ENCODE data around the gene GPRC5B. TPM values are rescaled to one million over a fixed set of nuclear protein-coding genes. Genes with fewer than 3 reads are reported as not detected.
A peak's percentile ranks its signal among the peaks of the same experiment; 100 is the strongest.

The GPRC5B gene
- total RNA-seq = 15.4 TPM
- long read RNA-seq, full-length matches to known transcripts = 21 of 27 reads
- long read RNA-seq, partial matches to known transcripts = 2 of 27 reads
- long read RNA-seq, other reads (novel, unspliced or antisense) = 4 of 27 reads

- no peaks in the 10 kb centered on the region for H3K9me3 ChIP-seq
- no peaks in the 10 kb centered on the region for H3K36me3 ChIP-seq
- ATAC-seq (peak; percentile 58 to 73), DNase-seq (peak; percentile 46)
- peaks cover 39% of the 10 kb centered on the region for H3K27me3 ChIP-seq (ENCODE audit: low read depth)
- TF ChIP-seq CTCF (IDR thresholded peaks at IDR 0.05) = no peak
- H3K4me1 ChIP-seq = peaks cover 20% of the 10 kb centered on the region
- peak within 1 kb of the TSS; percentile 64 for H3K4me3 ChIP-seq
- no peak within 1 kb of the TSS for H3K27ac ChIP-seq
- intact Hi-C loops (cut with DNase I) = no loop called here
Observed at GRCh38 chr16:19884611-19885450, at the start of gene GPRC5B. Gene GPRC5B, minus strand, starts transcription at chr16:19884848. Its CDS starts 12,003 bp downstream, at chr16:19872845.

GRCh38 chr16:19933740-19934139 is 49.1 kb upstream of the GPRC5B start:
- TF ChIP-seq CTCF (IDR thresholded peaks at IDR 0.05) = no peak
- no peaks in the 10 kb centered on the region for H3K9me3 ChIP-seq
- DNase-seq (no peak), ATAC-seq (no peak)
- H3K27me3 ChIP-seq (ENCODE audit: low read depth) = peaks cover 7% of the 10 kb centered on the region
- no peak overlapping the region for H3K4me3 ChIP-seq
- intact Hi-C loops (cut with DNase I) = no loop called here
- no peaks in the 10 kb centered on the region for H3K4me1 ChIP-seq
- no peak overlapping the region for H3K27ac ChIP-seq
- H3K36me3 ChIP-seq = no peaks in the 10 kb centered on the region

GRCh38 chr16:19929062-19929511 is 44.4 kb upstream of the GPRC5B start:
- Histone ChIP-seq H3K9me3 (no peaks in the 10 kb centered on the region), H3K4me3 (no peak overlapping the region), H3K4me1 (no peaks in the 10 kb centered on the region), H3K27me3 (ENCODE audit: low read depth) (peaks cover 7% of the 10 kb centered on the region), H3K27ac (no peak overlapping the region), H3K36me3 (no peaks in the 10 kb centered on the region)
- DNase-seq (no peak), ATAC-seq (no peak)
- intact Hi-C loops (cut with DNase I) = no loop called here
- no peak for TF ChIP-seq CTCF (IDR thresholded peaks at IDR 0.05)

- H3K4me1 ChIP-seq = no peaks in the 10 kb centered on the region
- no peaks in the 10 kb centered on the region for H3K36me3 ChIP-seq
- no peak for TF ChIP-seq CTCF (IDR thresholded peaks at IDR 0.05)
- H3K4me3 ChIP-seq = no peak overlapping the region
- ATAC-seq (no peak), DNase-seq (no peak)
- no peaks in the 10 kb centered on the region for H3K9me3 ChIP-seq
- intact Hi-C loops (cut with DNase I) = no loop called here
- H3K27ac ChIP-seq = no peak overlapping the region
- peaks cover 7% of the 10 kb centered on the region for H3K27me3 ChIP-seq (ENCODE audit: low read depth)
Observed at GRCh38 chr16:19928432-19928831, 43.8 kb upstream of the GPRC5B start.

GRCh38 chr16:19926449-19927390 is 42.1 kb upstream of the GPRC5B start:
- intact Hi-C loops (cut with DNase I) = no loop called here
- H3K4me3 ChIP-seq = no peak overlapping the region
- H3K36me3 ChIP-seq = no peaks in the 10 kb centered on the region
- DNase-seq (no peak), ATAC-seq (no peak)
- TF ChIP-seq CTCF (IDR thresholded peaks at IDR 0.05) = no peak
- H3K27me3 ChIP-seq (ENCODE audit: low read depth) = peaks cover 7% of the 10 kb centered on the region
- H3K27ac ChIP-seq = no peak overlapping the region
- H3K9me3 ChIP-seq = no peaks in the 10 kb centered on the region
- H3K4me1 ChIP-seq = no peaks in the 10 kb centered on the region

Measured in lower lobe of right lung (tissue), 2 donors.